Thymus (tissue), 11 donors: Measurements from ENCODE around the gene STYXL2. TPM values are rescaled to one million over a fixed set of nuclear protein-coding genes. Genes with fewer than 3 reads are reported as not detected.

ENCODE experiments used
- DNase-seq, 9 donors: peaks; one replicate each; pipeline ENCODE4 v3.0.0-alpha.2; 2013; ENCODE audit warnings: low spot score in 9 of 9, low read depth in 6 of 9, missing footprints in 1 of 9
- H3K27ac ChIP-seq, 2 donors: one replicate each; pipeline ENCODE4 v1.5.1; 2013; ENCODE audit warnings: control low read depth in 1 of 2, low read depth in 1 of 2, low read length in 1 of 2, mild to moderate bottlenecking in 1 of 2, moderate library complexity in 1 of 2
- H3K27me3 ChIP-seq, 2 donors: one replicate each; pipeline ENCODE4 v1.5.1; 2013; ENCODE audit warnings: low read length in 1 of 2; ENCODE audit not compliant: control insufficient read depth in 2 of 2, insufficient read depth in 1 of 2
- H3K36me3 ChIP-seq, 2 donors: one replicate each; pipeline ENCODE4 v1.5.1; 2013; ENCODE audit warnings: low read length in 1 of 2, mild to moderate bottlenecking in 1 of 2, moderate library complexity in 1 of 2; ENCODE audit not compliant: control insufficient read depth in 2 of 2, insufficient read depth in 2 of 2
- H3K4me1 ChIP-seq, 2 donors: one replicate each; pipeline ENCODE4 v1.5.1; 2013; ENCODE audit warnings: low read length in 2 of 2; ENCODE audit not compliant: control insufficient read depth in 2 of 2, insufficient read depth in 2 of 2
- H3K4me3 ChIP-seq, 2 donors: one replicate each; pipeline ENCODE4 v1.5.1; 2013; ENCODE audit warnings: low read length in 2 of 2, control low read depth in 1 of 2, mild to moderate bottlenecking in 1 of 2
- H3K9me3 ChIP-seq, 2 donors: one replicate each; pipeline ENCODE4 v1.5.1; 2013; ENCODE audit warnings: low read length in 1 of 2, mild to moderate bottlenecking in 1 of 2; ENCODE audit not compliant: control insufficient read depth in 2 of 2, insufficient read depth in 1 of 2
- WGBS: extraction: QIAGEN DNeasy Blood & Tissue Kit; methylation state at CpG from one replicate; pipeline ENCODE4 v1.1.7; 2013; 5-methylcytosine and 5-hydroxymethylcytosine counted together
- polyA plus RNA-seq: library from polyadenylated mRNA; stranded (reverse); fragments of 200-250 nt; gene quantifications from one replicate; pipeline ENCODE4 v1.2.3, GENCODE V29; 2013
- total RNA-seq: library from RNA; stranded (reverse); fragments of 120-200 nt; gene quantifications from one replicate; pipeline ENCODE4 v1.2.4, GENCODE V29; 2013
- donor health status: healthy.

STYXL2 gene
- total and polyA plus RNA-seq, 2 donors, result 0.24 to 0.32 TPM

DNA sequence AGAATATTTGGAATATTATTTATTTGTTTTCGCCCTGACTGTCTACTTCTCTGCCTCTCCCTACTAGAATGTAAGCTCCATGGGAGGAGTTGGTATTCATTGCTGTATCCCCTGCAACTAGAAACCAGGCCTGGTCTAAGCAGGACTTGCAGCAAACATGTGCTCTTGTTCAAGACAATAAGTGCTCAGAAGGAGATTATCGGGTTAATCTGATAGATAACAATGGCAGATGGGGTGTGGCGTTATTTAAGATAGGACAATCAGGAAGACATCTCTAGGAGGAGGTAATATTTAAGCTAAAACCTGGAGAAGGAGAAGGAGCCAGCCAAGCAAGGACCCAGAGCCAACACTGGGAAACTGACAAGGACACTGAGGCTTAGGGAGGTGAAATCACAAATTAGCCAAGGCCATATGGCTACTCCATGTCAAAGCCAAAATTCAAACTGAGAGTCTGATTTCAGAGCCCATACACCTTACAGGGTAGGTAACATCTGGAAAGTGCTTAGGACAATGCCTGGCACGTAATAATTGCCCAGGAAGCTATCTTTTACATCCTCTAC lies 41.5 kb downstream of the STYXL2 start:
- H3K4me1 ChIP-seq, result no peaks in the 10 kb centered on the region
- DNase-seq, result no peak
- H3K27ac ChIP-seq, result no peak overlapping the region
- no peak overlapping the region for H3K4me3 ChIP-seq
- H3K27me3 ChIP-seq, result no peaks in the 10 kb centered on the region
- H3K9me3 ChIP-seq, result no peaks in the 10 kb centered on the region
- H3K36me3 ChIP-seq, result no peaks in the 10 kb centered on the region
- WGBS, result 96% methylated on average over 4 of the region's 4 CpGs

DNA sequence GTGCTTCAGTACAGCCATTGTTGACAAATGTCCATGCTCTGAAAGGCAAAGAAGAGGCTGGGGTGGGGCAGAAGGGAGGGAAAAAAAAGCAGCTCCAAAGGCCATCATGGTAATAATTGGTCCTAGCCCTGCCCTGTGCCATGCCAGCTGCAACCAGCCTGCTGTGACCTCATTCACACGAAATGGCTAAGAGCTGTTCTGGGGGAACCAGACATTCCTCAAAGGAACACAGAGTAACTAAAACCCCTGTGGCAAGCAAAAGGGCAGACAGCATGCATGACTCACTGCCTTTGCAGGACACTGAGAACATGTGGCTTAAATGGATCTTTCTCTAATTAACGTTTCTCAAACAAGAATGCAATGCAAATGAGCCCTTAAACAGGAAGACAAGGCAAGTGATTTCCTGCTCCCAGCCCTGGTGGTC lies 42.3 kb downstream of the STYXL2 start:
- H3K4me3 ChIP-seq, result no peak overlapping the region
- DNase-seq, result no peak
- no peaks in the 10 kb centered on the region for H3K27me3 ChIP-seq
- H3K4me1 ChIP-seq, result no peaks in the 10 kb centered on the region
- no peaks in the 10 kb centered on the region for H3K36me3 ChIP-seq
- H3K27ac ChIP-seq, result no peak overlapping the region
- 76% methylated on average over 2 of the region's 2 CpGs for WGBS
- H3K9me3 ChIP-seq, result no peaks in the 10 kb centered on the region

DNA sequence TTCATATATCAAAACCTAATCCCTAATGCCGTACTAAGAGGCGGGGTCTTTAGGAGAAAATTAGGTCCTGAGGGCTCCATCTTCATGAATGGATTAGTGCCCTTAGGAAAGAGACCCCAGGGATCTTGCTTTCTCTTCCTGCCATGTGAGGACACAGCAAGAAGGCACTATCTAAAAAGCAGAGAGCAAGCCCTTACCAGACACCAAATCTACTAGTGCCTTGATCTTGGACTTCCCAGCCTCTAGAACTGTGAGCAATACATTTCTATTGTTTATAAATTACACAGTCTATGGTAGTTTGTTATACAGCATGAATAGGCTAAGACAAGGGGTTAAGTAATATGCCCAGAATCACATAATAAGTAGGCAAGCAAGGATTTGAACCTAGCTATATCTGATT lies 42.9 kb downstream of the STYXL2 start:
- Histone ChIP-seq H3K4me1 (no peaks in the 10 kb centered on the region), H3K27me3 (no peaks in the 10 kb centered on the region), H3K36me3 (no peaks in the 10 kb centered on the region), H3K9me3 (no peaks in the 10 kb centered on the region), H3K27ac (no peak overlapping the region), H3K4me3 (no peak overlapping the region)
- WGBS, result 81% methylated on average over 2 of the region's 2 CpGs
- DNase-seq, result no peak

DNA sequence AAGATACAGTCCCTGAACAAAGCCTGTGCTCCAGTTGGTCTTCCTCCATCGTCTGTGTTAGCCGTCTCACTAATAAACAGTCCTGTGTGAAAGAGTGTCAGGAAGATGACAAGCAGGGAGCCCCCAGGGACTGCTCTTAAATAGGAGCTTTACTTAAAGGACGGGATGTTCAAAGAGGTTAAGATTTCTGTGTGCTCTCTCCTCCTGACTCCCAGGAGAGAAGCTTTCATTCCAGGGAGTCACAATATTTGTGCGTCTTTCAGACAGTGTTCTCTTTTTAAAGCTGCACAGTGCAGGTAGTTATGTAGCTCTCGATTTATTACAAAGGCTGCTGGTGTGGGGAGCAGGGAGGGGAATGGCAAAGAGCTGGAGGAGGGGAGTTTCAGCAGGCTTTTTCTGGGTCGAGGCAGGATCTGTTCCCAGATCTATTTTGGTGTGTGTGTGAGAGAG lies 43.5 kb downstream of the STYXL2 start:
- H3K36me3 ChIP-seq, result no peaks in the 10 kb centered on the region
- H3K9me3 ChIP-seq, result no peaks in the 10 kb centered on the region
- no peaks in the 10 kb centered on the region for H3K27me3 ChIP-seq
- no peak for DNase-seq
- no peak overlapping the region for H3K4me3 ChIP-seq
- H3K4me1 ChIP-seq, result no peaks in the 10 kb centered on the region
- WGBS, result 93% methylated on average over 6 of the region's 6 CpGs
- H3K27ac ChIP-seq, result no peak overlapping the region

DNA sequence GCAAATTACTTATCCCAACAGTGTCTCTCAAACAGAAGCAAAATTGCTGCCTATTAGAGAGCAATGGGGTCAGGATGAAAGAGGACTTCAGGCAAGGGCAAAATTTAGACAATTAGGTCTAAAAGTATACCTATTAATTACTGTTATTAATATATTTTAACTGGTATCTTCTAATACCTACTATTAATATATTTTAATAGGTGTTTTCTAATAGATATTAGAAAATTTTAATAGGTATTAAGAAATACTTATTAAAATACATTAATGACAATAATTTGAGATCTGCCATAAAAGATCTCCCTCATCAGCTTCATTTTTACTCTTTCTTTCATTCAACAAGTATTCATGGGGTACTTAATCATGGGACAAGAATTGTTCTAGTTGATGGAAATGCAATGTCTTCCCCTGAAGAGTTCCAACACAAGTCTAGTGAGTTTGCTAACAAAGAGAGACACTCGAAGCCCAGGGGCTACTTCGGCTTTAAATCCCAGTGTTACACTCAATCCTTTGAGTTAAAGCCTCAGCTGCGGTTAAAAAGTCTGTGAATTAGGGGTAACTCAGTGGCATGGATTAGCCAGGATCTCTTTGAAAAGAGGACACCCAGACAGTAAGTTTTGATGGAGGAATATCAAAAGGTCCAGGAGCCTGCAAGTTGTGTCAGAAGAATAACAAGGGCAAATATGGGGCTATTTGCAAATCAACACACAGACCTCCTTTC lies 44.1 kb downstream of the STYXL2 start:
- 97% methylated on average over 3 of the region's 3 CpGs for WGBS
- Histone ChIP-seq H3K9me3 (no peaks in the 10 kb centered on the region), H3K27me3 (no peaks in the 10 kb centered on the region), H3K36me3 (no peaks in the 10 kb centered on the region), H3K4me1 (no peaks in the 10 kb centered on the region), H3K4me3 (no peak overlapping the region), H3K27ac (no peak overlapping the region)
- DNase-seq, result no peak

DNA sequence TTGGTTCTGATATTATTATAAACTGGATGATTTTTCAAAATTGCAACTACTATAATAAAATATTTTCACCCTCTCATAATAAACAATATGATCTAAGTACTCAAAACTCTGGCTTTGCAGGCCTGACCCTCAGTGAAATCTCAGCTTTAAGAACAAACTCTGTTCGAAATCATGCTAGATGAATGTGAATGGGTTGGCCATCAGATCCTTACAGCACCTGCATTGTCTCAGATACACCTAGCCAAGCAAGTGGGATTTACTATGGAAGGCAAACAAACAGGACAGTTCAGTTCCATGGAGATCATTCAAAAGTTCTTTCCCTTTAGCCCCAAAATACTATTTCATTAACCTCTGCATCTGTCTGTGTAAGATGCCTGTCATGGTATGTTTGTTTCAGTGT lies 44.8 kb downstream of the STYXL2 start:
- WGBS, result 95% methylated on average over 1 of the region's 1 CpG

DNA sequence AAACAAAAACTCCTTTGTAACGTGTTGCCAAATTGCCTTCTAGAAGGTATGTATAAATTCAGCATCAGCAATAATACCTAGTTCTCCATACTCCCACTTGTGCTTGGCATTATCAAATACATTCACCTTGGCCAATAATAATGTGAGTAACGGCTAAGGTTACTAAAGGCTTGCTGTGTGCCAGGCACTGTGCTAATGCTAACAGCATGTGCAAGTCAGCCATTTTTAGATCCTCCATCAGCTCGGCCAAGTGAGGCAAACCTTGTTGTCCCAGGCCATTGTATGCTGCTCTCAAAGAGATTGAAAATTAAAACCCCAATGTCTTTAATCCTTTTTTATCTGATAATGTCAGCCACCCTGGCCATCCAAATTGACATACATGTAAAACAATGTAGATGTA lies 48.1 kb downstream of the STYXL2 start:
- DNase-seq, result no peak
- Histone ChIP-seq H3K4me3 (no peak overlapping the region), H3K4me1 (no peaks in the 10 kb centered on the region), H3K36me3 (no peaks in the 10 kb centered on the region), H3K27me3 (no peaks in the 10 kb centered on the region), H3K9me3 (no peaks in the 10 kb centered on the region), H3K27ac (no peak overlapping the region)
- WGBS, result 96% methylated on average over 3 of the region's 3 CpGs

More for the DNA sequence above, 44.8 kb downstream of the STYXL2 start:
- no peak overlapping the region for H3K4me3 ChIP-seq
- no peaks in the 10 kb centered on the region for H3K27me3 ChIP-seq
- no peak overlapping the region for H3K27ac ChIP-seq
- H3K4me1 ChIP-seq, result no peaks in the 10 kb centered on the region
- H3K36me3 ChIP-seq, result no peaks in the 10 kb centered on the region
- no peaks in the 10 kb centered on the region for H3K9me3 ChIP-seq
- DNase-seq, result no peak

Other genes with a start within 250 kb of the STYXL2 start
- 17.3 TPM for gene TADA1, start 217.8 kb upstream of the STYXL2 start, total RNA-seq
- 16.5 TPM for gene TADA1, start 217.8 kb upstream of the STYXL2 start, polyA plus RNA-seq
- gene ILDR2, start 118.5 kb upstream of the STYXL2 start, total RNA-seq, result 0.90 TPM
- gene ILDR2, start 118.5 kb upstream of the STYXL2 start, polyA plus RNA-seq, result 0.46 TPM
- gene MAEL, start 104.8 kb upstream of the STYXL2 start, total RNA-seq, result not detected
- 0.57 TPM for gene MAEL, start 104.8 kb upstream of the STYXL2 start, polyA plus RNA-seq
- gene GPA33, start 3.7 kb upstream of the STYXL2 start, total RNA-seq, result 2.3 TPM
- gene GPA33, start 3.7 kb upstream of the STYXL2 start, polyA plus RNA-seq, result 3.5 TPM
- gene POU2F1, start 126.8 kb downstream of the STYXL2 start, total RNA-seq, result 4.1 TPM
- 2.6 TPM for gene POU2F1, start 126.8 kb downstream of the STYXL2 start, polyA plus RNA-seq